HepG2 (cell line): ENCODE results near the gene EMC8. TPM values are rescaled to one million over a fixed set of nuclear protein-coding genes. Genes with fewer than 3 reads are reported as not detected.

Source experiments
- GABPB1 ChIP-seq: IDR thresholded peaks from 2 replicates; pipeline ENCODE4 v1.6.1; 2016; ENCODE audit warnings: mild to moderate bottlenecking, missing genetic modification reagents, moderate library complexity, missing compliant biosample characterization
- KIAA2018 ChIP-seq: sonication (generic); formaldehyde crosslinking; IDR thresholded peaks from 2 replicates; pipeline ENCODE4 v1.5.0; 2020; ENCODE audit warnings: mild to moderate bottlenecking, missing genetic modification reagents, borderline replicate concordance
- LCORL ChIP-seq, 2 experiments: fragments of 450-650 bp in 1 of 2; sonication (generic) in 1 of 2; formaldehyde crosslinking in 1 of 2; IDR thresholded peaks; 2 replicates each; pipeline versions ENCODE4 v1.5.0 to v1.6.1; 2017 to 2020; ENCODE audit warnings: antibody characterized with exemption in 1 of 2, missing genetic modification reagents in 1 of 2
- NFKB2 ChIP-seq: sonication (generic); formaldehyde crosslinking; IDR thresholded peaks from 2 replicates; pipeline ENCODE4 v1.4.0; 2020; ENCODE audit warnings: missing genetic modification reagents, borderline replicate concordance
- NR2F1 ChIP-seq, 2 experiments: fragments of 450-650 bp in 1 of 2; formaldehyde crosslinking in 1 of 2; IDR thresholded peaks; 2 replicates each; pipeline versions ENCODE4 v1.5.0 to v1.6.1; 2016 to 2020; ENCODE audit warnings: mild to moderate bottlenecking in 1 of 2, missing compliant biosample characterization in 1 of 2, missing genetic modification reagents in 1 of 2, moderate library complexity in 1 of 2
- PITX1 ChIP-seq: sonication (generic); formaldehyde crosslinking; IDR thresholded peaks from 2 replicates; pipeline ENCODE4 v1.5.1; 2020; ENCODE audit warnings: mild to moderate bottlenecking, missing genetic modification reagents
- POLR2AphosphoS5 ChIP-seq: IDR thresholded peaks from 2 replicates; pipeline ENCODE4 v1.6.1; 2012; ENCODE audit warnings: low read depth, low read length
- SMARCE1 ChIP-seq: fragments of 450-650 bp; IDR thresholded peaks from 2 replicates; pipeline ENCODE4 v1.6.1; 2017; ENCODE audit warnings: borderline replicate concordance
- STAT5B ChIP-seq: sonication (generic); formaldehyde crosslinking; IDR thresholded peaks from 2 replicates; pipeline ENCODE4 v1.4.0; 2020; ENCODE audit warnings: missing genetic modification reagents
- ZFP36L1 ChIP-seq: sonication (generic); formaldehyde crosslinking; IDR thresholded peaks from 2 replicates; pipeline ENCODE4 v1.8.0; 2022; ENCODE audit warnings: mild to moderate bottlenecking, missing genetic modification reagents, moderate library complexity
- ZNF17 ChIP-seq: sonication (generic); formaldehyde crosslinking; IDR thresholded peaks from 2 replicates; pipeline ENCODE4 v1.5.0; 2020; ENCODE audit warnings: mild to moderate bottlenecking, missing genetic modification reagents
- ZNF432 ChIP-seq: sonication (generic); formaldehyde crosslinking; IDR thresholded peaks from 2 replicates; pipeline ENCODE4 v1.5.0; 2020; ENCODE audit warnings: missing genetic modification reagents, mild to moderate bottlenecking, borderline replicate concordance
- ZNF607 ChIP-seq: sonication (generic); formaldehyde crosslinking; IDR thresholded peaks from 2 replicates; pipeline ENCODE4 v1.5.1; 2020; ENCODE audit warnings: missing genetic modification reagents, mild to moderate bottlenecking, borderline replicate concordance
- ZNF724P ChIP-seq: sonication (generic); formaldehyde crosslinking; IDR thresholded peaks from 2 replicates; pipeline ENCODE4 v1.8.0; 2022; ENCODE audit warnings: missing genetic modification reagents, borderline replicate concordance
- polyA plus RNA-seq, 8 experiments: library from polyadenylated mRNA; depleted of rRNA in 3 of 8; stranded (reverse) in 7 of 8; unstranded in 1 of 8; fragments of >200 nt; fragmentation: Illumina TruSeq in 4 of 8; extraction: Trizol in 4 of 8; gene quantifications; 2 replicates each; pipeline versions ENCODE4 v1.2.1 to v1.2.3, GENCODE V29; 2011 to 2016; ENCODE audit warnings: low read depth in 4 of 8, missing spikeins in 1 of 8, mixed read lengths in 1 of 8; ENCODE audit not compliant: insufficient read depth in 1 of 8
- total RNA-seq, 5 experiments: library from RNA; depleted of rRNA; stranded (reverse); fragments of >200 nt; fragmentation: Illumina TruSeq; extraction: Trizol; gene quantifications; 2 replicates each; pipeline ENCODE4 v1.2.3, GENCODE V29; 2016; ENCODE audit warnings: low read depth in 1 of 5
- TF ChIP-seq, protein P1 (sequence below): sonication (generic); formaldehyde crosslinking; IDR thresholded peaks from 2 replicates; pipeline ENCODE4 v1.9.0; 2022; ENCODE audit warnings: missing genetic modification reagents, mild to moderate bottlenecking, borderline replicate concordance

The EMC8 gene
- total and polyA plus RNA-seq, 2 of the 13 experiments (the other 11 are each of a cell fraction or from before 2014, with no cell fraction given): 55.0 to 76.0 TPM

DNA sequence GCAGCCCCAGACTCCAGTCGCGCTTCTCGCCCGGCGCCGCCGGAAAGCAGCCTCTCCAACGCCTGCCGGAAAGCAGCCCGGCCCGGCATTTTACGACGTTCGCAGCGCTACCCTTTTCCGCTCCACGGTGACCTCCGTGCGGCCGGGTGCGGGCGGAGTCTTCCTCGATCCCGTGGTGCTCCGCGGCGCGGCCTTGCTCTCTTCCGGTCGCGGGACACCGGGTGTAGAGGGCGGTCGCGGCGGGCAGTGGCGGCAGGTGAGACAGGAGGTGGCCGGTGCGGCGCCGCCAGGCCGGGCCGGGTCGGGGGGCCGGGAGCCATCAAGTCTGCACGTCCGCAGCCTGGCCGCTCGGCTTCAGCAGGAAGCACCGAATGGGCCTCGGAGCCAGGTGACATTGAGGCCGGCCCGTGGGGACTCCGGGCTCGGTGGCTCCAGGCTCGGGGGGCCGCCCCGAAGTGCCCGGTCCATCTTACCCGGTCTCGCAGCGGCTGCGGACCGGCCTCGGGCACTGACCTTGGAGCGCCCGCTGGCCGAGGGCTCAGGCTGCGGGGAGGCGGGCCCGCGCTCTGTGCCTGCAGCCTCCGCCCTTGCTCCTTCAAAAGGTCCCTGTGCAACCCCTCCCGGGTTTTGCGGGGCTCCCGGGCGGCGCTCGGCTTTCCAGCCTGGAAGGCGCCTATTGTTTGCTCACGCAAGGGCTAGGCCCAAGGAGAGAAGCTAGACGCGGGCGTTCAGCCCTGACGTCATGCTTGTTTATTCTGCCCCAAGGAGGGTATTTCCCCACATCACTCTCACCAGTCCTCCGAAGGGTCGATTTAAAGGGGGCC lies at the start of gene EMC8, which contains the start of gene COX4I1 (continued):
- TF ChIP-seq GABPB1 (CRISPR knock-in tag): peak; percentile 97
- TF ChIP-seq ZFP36L1: peak; percentile 24; the same call in 1 of the 2 replicates
- no peak for TF ChIP-seq STAT5B (CRISPR knock-in tag)
- peak; percentile 91; the same call in 1 of the 2 replicates for TF ChIP-seq ZNF607 (CRISPR knock-in tag)
- peak in 1 of 2 experiments; percentile 80; a peak in 1 of 4 replicates for TF ChIP-seq NR2F1 (CRISPR knock-in tag; IDR thresholded peaks at IDR 0.05)
- 0 out of 2 replicates have a peak, but pooled peaks have one; percentile 15 for TF ChIP-seq PITX1
- TF ChIP-seq LCORL (IDR thresholded peaks at IDR 0.05): no peak
- peak; percentile 67 for TF ChIP-seq LCORL (CRISPR knock-in tag; IDR thresholded peaks at IDR 0.05)
- TF ChIP-seq ZNF724P (CRISPR knock-in tag): no peak
- TF ChIP-seq POLR2AphosphoS5: peak; percentile 80
- TF ChIP-seq SMARCE1: no peak
- TF ChIP-seq ZNF17: 0 out of 2 replicates have a peak, but pooled peaks have one; percentile 73
- TF ChIP-seq KIAA2018 (CRISPR knock-in tag): peak; percentile 55; the same call in 1 of the 2 replicates
- TF ChIP-seq ZNF432 (CRISPR knock-in tag): 0 out of 2 replicates have a peak, but pooled peaks have one; percentile 6
- TF ChIP-seq NFKB2: peak; percentile 91; the same call in 1 of the 2 replicates
- TF ChIP-seq, protein P1, sequence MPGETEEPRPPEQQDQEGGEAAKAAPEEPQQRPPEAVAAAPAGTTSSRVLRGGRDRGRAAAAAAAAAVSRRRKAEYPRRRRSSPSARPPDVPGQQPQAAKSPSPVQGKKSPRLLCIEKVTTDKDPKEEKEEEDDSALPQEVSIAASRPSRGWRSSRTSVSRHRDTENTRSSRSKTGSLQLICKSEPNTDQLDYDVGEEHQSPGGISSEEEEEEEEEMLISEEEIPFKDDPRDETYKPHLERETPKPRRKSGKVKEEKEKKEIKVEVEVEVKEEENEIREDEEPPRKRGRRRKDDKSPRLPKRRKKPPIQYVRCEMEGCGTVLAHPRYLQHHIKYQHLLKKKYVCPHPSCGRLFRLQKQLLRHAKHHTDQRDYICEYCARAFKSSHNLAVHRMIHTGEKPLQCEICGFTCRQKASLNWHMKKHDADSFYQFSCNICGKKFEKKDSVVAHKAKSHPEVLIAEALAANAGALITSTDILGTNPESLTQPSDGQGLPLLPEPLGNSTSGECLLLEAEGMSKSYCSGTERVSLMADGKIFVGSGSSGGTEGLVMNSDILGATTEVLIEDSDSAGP (CRISPR knock-in tag): peak; percentile 81; the same call in 1 of the 2 replicates
